ENCODE measurements around the gene NEURL4. TPM values are rescaled to one million over a fixed set of nuclear protein-coding genes. Genes with fewer than 3 reads are reported as not detected.
"Not testable (repeated sequence)": the region's sequence is repeated elsewhere in the genome, so short reads cannot be mapped to it uniquely, and the experiment has no call there.

NEURL4 gene
- polyA plus RNA-seq (ENCODE audit: insufficient read depth in 1 of 5, insufficient read length in 5 of 5, low replicate concordance in 1 of 5), result 10 to 100 TPM; 19.7 to 31.2 (median 28.1) TPM
- long read RNA-seq, donor 1, result 0 reads
- long read RNA-seq, donor 2, partial matches to known transcripts, result 0 of 1 reads
- long read RNA-seq, donor 2, other reads (novel, unspliced or antisense), result 0 of 1 reads
- long read RNA-seq, donor 3, partial matches to known transcripts, result 0 of 2 reads
- long read RNA-seq, donor 3, other reads (novel, unspliced or antisense), result 0 of 2 reads
- long read RNA-seq, donor 4, result 0 reads
- long read RNA-seq, donor 5, partial matches to known transcripts, result 6 of 7 reads
- long read RNA-seq, donor 5, other reads (novel, unspliced or antisense), result 0 of 7 reads
- long read RNA-seq, donor 6, result 0 reads
- long read RNA-seq, donor 7, full-length matches to known transcripts, result 2 of 7 reads
- long read RNA-seq, donor 7, partial matches to known transcripts, result 5 of 7 reads
- long read RNA-seq, donor 7, other reads (novel, unspliced or antisense), result 0 of 7 reads
- long read RNA-seq, donor 8, result 0 reads

DNA sequence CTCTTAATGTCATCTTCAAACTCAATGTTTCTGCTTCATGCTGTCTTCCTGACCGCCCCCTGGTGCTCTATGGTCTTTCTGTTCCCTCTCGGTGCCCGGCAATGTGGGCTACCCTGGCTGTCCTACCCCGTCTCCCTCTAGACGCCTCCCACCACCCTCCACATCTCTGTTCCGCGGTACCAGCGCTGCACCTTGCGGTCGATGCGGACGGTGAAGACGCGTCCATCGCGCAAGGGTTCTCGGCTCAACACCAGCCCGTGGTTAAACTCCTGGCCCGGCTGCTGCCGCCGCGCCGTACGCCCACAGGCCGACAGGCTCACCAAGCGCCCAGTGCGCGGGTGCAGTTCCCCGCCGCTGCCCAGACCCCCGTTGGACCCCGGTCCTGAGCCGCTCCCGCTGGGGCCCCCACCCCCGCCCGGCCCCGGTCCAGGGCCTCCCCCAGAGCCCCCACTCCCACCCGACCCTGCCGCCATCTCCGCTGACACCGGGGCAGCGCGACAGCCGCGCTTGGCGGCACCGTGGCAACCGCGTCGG lies at the start of gene NEURL4:
TSS of gene NEURL4 (minus strand) at position 496 of the 534 bp plus-strand sequence. CDS start at position 473, 23 bp downstream.
- DNase-seq, result no peak

DNA sequence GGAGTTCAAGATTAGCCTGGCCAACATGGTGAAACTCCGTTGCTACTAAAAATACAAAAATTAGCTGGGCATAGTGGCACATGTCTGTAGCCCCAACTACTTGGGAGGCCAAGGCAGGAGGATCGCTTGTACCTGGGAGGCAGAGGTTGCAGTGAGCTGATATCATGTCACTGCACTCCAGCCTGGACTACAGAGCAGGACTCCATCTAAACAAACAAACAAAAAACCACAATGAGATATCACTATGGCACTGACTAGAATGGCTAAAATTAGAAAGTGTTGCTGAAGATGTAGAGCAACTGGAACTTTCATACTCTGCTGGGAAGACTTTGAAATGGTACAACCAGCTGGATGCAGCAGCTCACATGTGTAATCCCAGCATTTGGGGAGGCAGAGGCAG lies 45.2 kb upstream of the NEURL4 start:
- no peak for DNase-seq

DNA sequence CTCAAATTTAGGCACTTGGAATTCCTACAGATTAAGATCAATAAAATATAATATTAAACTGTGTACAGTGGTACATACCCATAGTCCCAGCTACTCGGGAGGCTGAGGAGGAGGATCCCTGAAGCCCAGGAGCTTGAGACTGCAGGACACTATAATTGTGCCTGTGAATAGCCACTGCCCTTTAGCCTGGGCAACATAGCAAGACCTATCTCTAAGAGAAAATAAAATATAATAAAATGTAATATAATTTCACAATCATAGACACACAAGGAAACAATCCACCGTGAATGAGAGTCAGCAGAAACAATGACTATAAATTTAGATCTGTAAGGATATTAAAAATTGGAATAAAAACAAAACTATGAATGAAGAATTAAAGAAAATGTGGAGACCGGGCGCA lies 41.7 kb upstream of the NEURL4 start:
- DNase-seq, result no peak

DNA sequence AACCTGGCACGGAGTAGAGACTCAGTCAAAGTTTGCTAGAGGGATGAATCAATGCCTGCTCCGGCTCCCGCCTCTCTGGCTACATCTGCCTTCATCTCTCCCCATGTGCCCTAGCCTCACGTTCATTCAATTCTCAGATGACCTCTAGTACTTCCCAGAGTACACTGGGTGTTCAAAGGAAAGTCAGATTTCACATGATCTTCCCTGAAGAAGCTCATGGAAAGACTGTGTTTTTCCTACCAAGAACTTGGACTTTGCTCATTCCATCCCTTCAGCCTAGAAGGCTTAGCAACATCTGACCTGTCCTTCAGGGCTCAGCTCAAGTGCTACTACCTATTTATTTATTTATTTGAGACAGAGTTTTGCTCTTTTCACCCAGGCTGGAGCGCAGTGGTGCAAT lies 40.7 kb upstream of the NEURL4 start:
- DNase-seq, result no peak

DNA sequence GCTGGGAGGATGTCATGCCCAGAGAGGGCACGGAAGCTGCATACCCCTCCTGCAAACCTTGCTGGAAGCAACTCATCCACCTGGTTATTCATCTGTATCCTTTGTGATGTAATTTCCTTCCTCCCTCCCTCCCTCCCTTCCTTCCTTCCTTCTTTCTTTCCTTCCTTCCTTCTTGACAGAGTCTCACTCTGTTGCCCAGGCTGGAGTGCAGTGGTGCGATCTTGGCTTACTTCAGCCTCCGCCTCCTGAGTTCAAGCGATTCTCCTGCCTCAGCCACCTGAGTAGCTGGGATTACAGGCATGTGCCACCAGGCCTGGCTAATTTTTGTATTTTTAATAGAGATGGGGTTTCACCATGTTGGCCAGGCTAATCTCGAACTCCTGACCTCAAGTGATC lies 39.5 kb upstream of the NEURL4 start:
- DNase-seq, result not testable (repeated sequence)

DNA sequence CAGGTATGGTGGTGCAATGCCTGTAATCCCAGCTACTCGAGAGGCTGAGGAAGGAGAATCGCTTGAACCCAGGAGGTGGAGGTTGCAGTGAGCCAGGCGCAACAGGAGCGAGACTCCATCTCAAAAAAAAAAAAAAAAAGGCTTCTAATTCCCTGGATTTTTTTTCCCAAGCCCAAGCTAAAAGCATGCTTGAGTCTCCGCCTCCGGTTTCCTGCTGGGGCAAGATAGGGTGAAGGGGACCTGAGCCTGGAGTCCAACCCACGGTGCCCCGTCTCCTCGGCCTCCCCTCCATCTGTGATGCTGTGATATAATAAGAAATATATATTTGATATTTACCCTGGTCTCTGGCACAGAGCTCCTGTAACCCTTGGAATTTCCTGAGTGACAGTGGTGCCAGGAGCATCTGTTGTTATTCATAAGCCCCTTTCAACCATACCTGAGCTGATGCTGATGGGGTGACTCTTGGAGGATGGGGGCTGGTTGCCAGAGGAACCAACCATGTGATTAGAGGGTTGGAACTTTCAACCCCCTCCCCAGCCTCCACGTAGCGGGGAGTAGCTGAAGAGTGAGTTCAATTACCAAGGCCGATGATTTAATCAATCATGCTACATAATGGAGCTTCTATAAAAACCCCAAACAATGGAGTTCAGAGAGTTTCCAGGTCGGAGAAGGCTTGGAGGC lies 38.9 kb upstream of the NEURL4 start:
- no peak for DNase-seq

DNA sequence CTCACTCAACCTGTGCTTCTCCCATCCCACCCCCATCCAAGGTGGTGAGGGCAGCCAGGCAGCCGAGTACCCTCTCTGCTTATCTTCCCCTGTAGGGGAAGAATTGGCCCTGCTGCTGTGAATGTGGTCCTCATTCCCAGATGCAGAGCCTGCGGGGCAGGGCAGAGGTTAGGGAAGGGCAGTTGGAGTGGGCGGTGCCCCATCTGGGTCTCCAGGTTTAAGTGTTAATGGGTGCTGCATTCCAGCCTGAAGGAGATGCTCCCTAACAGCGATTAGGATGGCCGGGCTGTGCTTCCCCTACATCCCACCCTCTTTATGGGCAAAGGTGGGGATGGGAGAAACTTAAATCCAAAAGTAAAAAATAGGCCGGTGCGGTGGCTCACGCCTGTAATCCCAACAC lies 37.9 kb upstream of the NEURL4 start:
- no peak for DNase-seq

DNA sequence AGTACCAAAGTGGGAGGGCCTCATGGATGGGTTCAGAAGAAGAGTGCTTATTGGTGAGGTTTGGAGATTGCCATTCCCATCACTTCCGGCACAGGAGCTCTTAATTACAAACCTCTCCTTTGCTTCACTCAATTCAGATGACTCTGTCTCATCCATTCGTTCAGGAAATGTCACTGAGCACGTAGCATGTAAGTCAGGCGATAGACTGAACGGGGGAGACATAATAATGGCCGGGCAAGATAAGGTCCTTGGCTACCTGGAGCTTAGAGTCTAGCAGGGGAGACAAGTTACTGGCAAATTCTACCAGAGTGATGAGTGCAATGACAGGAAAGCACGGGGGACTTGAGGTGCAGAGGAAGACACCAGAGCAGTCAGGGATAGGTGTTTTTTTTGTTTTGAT lies 36.8 kb upstream of the NEURL4 start:
- DNase-seq, result not testable (repeated sequence)

DNA sequence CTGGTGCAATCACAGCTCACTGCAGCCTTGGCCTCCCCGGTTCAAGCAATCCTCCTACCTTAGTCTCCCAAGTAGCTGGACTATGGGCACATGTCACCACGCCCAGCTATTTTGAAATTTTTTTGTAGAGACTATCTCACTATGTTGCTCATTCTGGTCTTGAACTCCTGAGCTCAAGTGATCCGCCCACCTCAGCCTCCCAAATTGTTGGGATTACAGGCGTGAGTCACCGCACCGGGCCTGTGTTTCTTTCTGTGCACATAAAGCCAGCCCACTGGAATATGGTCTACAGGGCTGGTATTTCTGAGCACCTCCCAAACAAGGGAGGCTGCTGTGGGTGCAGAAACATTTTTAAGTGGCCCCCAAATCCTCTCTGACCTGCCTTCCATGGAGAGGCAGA lies 34.2 kb upstream of the NEURL4 start:
- DNase-seq, result no peak

DNA sequence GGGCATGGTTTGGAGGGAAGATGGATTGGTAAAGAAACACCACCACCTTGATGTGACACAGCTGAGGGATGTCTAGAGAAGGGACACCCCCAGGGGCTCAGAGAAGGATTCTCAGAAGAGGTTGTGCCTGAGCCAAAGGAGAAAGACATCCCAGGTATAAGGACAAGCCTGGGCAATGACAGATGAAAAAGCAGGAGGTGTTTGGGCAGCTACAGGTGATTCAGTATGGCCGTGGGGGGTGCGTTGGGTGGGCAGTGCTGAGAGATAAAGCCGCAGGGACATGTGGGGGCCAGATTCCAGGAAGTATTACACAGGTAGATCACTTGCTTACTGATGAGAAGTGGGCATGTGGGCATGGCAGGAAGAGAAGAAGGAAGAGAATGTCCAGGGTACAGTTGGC lies 32.8 kb upstream of the NEURL4 start:
- no peak for DNase-seq

DNA sequence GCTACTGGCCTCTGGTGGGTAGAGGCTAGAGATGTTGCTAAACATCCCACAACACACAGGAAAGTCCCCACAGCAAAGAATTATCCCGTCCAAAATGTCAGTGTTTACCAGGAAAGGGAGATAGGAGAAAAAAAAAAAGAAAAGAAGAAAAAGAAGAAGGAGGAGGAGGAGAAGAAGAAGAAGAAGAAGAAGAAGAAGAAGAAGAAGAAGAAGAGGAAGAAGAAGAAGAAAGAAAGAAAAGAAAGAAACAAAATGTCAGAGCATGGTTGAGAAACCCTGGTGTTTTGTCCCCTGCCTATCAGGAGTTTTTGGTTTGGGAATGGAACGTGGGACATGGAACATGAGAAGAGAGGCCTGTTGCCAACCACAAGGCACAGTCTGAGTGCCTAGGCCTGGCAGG lies 28.2 kb upstream of the NEURL4 start:
- no peak for DNase-seq

DNA sequence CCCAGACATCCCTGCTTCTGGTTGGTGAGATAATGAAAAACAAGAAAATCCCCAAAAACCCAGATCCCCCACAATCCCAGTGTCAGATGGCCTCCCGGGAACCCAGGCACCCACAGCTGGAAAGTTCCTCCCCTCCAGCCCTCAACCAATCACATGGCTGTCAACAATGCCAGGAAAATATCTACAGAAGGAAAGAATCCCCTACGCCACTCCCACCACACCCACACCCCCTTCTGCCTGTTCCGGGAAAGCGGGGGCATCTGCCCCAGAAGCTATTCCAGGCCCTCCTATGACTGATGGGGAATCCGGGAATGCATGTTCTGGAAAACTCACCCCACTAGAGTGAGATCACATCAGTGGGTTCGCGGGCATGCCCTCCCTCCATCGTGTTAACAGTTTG lies 27.6 kb upstream of the NEURL4 start:
- no peak for DNase-seq

DNA sequence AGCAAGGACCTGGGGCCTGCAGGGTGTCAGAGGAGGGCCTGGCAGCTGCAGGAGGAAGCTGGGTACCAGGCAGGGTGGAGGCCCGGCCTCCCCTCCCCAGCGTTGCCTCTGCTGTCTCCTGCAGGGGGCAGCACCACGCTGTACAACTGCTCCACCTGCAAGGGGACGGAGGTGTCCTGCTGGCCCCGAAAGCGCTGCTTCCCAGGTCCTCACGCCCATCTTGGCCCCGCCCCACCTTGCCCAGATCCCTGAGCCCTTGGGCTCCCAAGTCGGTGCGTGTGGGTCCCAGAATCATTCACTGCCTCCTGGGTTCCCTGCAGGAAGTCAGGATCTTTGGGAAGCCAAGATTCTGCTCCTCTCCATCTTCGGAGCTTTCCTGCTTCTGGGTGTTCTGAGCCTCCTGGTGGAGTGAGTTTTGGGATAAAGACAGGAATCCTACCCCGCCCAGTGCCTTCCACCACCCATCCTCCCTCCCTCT lies 27.0 kb upstream of the NEURL4 start:
- peak; percentile 44 to 59 for DNase-seq

DNA sequence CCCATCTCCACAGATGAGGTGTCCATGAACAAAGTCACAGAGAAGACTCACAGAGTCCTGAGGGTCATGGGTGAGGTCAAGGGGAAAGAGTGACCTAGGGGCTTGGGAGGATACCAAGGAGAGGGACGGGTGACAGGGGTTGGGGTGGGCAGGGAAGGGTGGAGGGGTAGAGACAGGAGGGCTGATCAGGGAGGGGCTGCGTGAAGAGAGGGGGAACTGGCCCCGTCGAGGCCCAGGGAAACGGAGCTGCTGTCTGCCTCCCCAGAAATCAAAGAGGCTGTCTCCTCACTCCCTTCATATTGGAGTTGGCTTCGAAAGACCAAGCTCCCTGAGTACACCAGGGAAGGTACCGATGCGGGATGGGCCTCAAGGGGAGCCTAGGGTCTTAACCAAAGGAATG lies 26.4 kb upstream of the NEURL4 start:
- no peak for DNase-seq

DNA sequence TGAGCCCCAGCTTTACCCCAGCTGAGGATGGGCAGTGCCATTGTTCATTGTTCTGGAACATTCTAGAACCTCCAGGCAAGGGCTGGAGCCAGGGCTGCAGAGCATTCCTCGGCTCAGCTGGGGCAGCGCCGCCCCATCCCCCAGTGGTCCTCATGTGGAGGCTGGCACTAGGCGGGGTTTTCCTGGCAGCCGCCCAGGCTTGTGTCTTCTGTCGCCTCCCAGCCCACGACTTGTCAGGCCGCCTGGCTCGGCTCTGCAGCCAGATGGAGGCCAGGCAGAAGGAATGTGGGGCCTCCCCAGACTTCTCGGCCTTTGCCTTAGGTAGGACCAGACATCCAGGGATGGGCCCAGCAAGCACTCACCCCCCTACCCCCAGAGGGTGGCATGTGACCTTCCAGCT lies 25.9 kb upstream of the NEURL4 start, which contains the start of gene TMEM95:
TSS of gene TMEM95 (plus strand) at position 104 of the 400 bp plus-strand sequence. CDS start at position 153, 49 bp downstream.
- peak in 1 of 2 donors; percentile 34 for DNase-seq

DNA sequence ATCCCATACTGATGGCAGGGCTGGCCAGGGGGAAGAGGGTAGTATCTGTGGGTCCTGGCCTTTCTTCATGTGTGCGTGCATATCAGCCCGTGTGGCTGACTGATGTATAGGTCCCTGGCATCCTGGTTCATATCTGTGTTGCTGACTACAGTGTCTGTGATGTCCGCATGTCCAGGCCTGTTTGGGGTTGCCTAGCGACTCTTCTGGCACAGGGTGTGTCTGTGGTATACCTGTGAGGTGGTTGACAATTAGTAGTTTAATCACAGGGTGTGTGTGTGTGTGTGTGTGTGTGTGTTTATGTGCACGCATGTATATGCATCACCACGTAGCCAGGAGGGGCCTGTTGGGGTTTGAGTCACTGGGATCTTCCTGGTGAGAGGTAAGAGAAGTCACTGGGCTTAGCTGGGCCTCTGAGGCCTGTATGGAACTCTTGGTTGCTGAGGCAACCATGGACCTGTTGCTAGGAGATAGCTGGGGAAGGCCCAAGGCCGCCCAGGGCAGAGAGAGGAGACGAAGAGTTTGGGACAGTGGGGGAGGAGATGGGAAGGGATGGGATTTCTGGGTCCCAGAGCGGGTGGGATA lies 25.2 kb upstream of the NEURL4 start:
- DNase-seq, result no peak

DNA sequence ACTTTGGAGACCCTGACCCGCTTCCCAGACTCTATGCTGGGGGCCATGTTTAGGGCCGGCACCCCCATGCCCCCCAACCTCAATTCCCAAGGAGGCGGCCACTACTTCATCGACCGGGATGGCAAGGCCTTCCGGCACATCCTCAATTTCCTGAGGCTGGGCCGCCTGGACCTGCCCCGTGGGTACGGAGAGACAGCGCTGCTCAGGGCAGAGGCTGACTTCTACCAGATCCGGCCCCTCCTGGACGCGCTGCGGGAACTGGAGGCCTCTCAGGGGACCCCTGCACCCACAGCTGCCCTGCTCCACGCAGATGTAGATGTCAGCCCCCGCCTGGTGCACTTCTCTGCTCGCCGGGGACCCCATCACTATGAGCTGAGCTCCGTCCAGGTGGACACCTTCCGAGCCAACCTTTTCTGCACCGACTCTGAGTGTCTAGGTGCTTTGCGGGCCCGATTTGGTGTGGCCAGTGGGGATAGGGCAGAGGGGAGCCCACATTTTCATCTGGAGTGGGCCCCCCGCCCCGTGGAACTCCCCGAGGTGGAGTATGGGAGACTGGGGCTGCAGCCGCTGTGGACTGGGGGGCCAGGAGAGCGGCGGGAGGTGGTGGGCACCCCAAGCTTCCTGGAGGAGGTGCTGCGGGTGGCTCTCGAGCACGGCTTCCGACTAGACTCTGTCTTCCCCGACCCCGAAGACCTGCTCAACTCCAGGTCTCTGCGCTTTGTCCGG lies 23.9 kb upstream of the NEURL4 start:
- DNase-seq, result no peak

DNA sequence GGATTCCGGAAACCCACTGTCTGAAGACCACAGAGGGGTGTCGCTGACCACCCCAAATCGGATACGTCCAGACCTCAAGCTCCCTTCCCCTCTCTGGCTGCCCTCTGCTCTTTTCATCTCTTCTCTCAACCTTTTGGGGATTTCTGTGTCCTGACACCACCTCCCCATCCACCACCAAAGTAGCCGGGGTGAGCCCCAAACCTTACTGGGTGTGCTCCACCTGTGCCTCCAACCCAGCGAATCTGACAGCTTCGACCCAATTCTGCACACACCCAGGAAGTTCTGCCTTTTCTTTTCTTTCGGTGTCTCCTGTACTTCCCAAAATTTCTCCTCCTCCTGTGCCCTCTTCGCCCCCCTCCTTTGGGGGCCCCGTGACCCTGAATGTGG lies 23.4 kb upstream of the NEURL4 start:
- no peak for DNase-seq

DNA sequence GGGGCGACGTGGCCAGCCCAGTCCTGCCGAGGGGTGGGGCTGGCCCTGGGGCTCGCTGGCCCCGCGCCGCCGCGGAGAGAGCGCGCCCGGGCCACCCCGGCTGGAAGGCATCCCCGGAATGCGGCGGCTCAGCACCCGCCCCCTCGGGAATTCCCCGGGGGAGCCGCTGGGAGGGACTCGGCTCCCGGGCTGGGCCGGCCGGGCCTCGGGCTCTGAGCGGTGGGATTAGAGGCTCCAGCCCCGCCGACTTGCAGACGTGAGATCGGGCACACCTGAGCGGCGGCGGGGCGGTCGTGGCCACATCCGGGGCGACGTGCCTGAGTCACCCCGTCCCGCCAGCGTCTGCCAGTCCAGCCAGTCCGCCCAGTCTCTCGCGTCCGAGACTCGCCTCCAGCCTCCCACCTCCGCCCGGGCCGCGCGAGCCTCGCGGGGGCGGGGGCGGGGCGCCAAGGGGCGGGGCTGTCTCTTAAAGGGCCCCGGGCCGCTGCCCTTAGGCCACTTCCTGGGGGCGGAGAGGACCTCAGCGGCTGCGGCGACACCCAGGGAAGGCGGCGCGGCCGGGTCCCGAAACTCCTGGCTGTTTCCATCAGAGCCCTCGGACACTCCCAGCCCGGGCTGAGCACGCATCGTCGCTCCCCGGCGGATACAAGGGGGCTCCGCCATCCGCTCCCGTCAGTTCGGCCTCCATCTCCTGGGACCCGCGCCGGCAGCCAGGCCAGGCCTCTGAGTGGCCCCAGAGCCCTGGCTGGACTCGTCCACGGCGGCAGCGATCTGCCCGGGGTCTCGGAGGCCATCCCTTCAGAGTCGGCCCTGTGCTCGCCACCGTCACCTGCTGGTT lies 22.7 kb upstream of the NEURL4 start, which contains the start of gene KCTD11:
TSS of gene KCTD11 (plus strand) at position 498 of the 838 bp plus-strand sequence.
- DNase-seq, result peak; percentile 86 to 90

DNA sequence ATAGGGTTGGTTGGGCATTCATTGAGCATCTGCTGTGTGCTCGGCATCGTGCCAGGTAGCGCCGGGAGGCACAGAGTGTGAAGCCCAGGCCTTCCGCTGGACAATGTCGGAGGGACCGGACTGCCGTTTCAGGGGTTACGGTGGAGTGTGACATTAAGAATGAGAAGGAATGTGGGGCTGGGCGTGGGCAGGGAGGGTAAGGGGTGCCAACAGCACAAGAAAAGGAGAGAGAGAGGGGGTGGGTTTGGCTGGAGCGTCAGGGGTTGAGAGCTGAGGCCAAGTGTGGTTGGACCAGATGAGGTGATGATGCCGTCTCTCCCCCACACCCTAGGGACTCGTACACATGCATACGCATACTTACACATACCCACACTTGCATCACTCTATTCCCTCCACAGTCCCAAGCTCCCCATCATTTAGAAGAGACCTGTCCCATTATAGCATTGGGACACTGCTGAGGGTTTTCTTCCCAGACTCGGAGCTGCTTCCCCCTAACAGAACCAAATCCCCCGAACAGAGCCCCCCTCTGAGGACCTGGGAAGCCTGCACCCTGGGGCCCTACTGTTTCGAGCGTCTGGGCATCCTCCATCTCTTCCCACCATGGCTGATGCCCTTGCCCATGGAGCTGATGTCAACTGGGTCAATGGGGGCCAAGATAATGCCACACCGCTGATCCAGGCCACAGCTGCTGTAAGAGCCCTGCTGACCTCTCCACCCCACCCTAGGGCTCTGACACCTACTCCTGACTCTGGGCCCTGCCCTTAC lies 19.5 kb upstream of the NEURL4 start:
- no peak for DNase-seq

Measured in right lung (tissue), 10 donors.